AG08396 (cell line): ENCODE results near the gene SLC45A3.
"Not testable (repeated sequence)": the region's sequence is repeated elsewhere in the genome, so short reads cannot be mapped to it uniquely, and the experiment has no call there.

Source experiments
- DNase-seq: peaks from one replicate; pipeline ENCODE4 v3.0.0; 2012; ENCODE audit warnings: low spot score, mixed read lengths

The SLC45A3 gene

GRCh38 chr1:205637854-205638468, 42.3 kb downstream of the SLC45A3 start:
- DNase-seq = no peak

- DNase-seq = no peak
Observed at GRCh38 chr1:205636732-205637131, 43.6 kb downstream of the SLC45A3 start.

GRCh38 chr1:205636138-205636530, 44.2 kb downstream of the SLC45A3 start:
- DNase-seq = not testable (repeated sequence)

- peak; percentile 16 for DNase-seq
Observed at GRCh38 chr1:205633421-205633976, 46.8 kb downstream of the SLC45A3 start.

DNA sequence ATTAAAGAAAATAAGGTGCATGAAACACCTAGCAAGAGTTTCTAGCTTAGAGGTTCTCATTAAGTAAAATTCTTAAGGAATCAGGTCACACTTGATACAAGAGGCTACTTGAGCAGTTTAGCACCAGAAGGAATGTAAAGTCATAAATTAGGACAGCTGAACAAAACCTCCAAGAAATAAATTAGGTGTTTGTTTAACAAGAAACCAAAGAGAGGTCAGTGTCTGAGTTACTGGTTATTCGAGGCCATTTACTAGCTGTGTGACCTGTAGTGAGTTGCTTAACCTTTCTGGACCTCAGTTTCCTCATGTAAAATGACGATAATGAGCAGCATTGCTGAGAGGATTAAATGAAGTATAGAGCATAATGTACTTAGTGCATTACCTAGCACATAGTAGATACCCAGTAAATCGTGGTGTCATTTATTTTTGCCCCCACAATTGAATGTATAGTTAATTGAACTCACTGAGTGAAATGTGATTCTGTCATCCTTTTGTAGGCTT, 47.6 kb downstream of the SLC45A3 start:
- no peak for DNase-seq

GRCh38 chr1:205631768-205632668, 48.3 kb downstream of the SLC45A3 start, which contains the start of gene ELK4:
Gene ELK4 (minus strand): TSS chr1:205632011. CDS start chr1:205623882, 8,129 bp downstream.
- DNase-seq = peak; percentile 97

GRCh38 chr1:205631010-205631767, 49.1 kb downstream of the SLC45A3 start:
- peak; percentile 75 for DNase-seq

DNA sequence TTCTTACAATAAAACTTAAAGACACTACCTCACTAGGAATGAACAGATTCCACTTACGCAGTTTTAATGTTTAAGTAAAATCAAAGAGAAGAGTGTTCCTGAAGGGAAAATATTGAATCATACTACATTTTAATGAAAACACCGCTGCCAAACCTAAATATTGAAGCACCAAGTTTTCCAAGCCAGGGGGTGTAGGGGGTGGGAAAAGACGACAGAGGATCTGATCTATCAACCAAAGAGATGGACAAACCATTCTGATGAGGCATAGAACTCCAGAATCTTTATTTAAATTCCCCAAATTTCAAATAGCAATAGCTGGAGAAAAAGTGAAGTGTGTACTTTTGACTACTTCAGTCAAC, 49.7 kb downstream of the SLC45A3 start:
- peak; percentile 13 for DNase-seq

- peak; percentile 63 for DNase-seq
Observed at GRCh38 chr1:205630241-205630640, 50.1 kb downstream of the SLC45A3 start.

DNA sequence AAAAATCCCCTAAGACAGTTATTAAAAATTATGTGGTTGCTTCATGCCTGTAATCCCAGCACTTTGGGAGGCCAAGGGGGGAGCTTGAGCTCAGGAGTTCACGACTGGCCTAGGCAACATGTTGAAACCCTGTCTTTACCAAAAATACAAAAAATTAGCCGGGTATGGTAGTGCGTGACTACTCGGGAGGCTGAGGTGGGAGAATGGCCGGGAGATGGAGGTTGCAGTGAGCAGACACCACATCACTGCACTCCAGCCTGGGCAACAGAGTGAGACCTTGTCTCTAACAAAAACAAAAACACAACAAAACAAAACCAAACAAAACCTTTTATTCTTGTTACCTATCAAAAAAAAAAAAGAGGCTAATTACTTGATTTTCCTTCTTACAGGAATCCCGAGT, 50.6 kb downstream of the SLC45A3 start:
- no peak for DNase-seq

GRCh38 chr1:205627956-205628355, 52.4 kb downstream of the SLC45A3 start:
- no peak for DNase-seq

DNA sequence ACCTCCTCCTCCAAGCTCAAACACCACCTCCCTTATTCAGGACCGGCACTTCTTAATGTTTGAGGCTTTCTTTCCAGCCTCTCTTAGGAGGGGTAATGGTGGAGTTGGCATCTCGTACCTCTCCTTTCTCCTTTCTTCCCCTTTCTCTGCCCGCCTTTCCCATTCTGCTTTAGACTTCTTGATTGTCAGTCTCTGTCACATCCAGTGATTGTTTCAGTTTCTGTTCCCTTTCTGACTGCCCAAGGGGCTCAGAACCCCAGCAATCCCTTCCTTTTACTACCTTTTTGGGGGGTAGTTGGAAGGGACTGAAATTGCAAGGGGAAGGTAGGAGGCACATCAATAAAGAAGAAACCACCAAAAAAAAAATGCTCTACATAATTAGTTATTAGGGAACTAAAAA, 54.1 kb downstream of the SLC45A3 start:
- no peak for DNase-seq

GRCh38 chr1:205623646-205624045, 56.7 kb downstream of the SLC45A3 start:
- DNase-seq = no peak

DNA sequence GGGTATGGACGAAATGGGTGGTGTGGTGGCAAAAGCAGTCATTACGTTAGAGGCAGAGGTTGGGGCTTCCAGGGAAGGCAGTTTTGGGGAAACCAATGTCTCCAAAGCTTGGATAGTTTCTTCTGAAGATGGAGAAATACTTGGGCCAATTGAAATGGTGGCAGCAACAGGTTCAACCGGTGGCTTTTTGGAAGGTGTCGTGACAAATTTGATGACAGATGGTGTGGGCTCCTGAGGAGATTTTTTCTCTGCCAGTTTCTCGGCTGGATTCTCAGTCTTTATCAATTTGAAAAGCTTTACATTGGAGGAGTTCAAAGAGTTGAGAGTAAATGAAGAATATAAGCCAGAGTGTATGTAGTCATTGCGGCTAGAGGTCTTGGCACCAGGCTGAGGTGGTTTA, 60.0 kb downstream of the SLC45A3 start:
- no peak for DNase-seq

DNA sequence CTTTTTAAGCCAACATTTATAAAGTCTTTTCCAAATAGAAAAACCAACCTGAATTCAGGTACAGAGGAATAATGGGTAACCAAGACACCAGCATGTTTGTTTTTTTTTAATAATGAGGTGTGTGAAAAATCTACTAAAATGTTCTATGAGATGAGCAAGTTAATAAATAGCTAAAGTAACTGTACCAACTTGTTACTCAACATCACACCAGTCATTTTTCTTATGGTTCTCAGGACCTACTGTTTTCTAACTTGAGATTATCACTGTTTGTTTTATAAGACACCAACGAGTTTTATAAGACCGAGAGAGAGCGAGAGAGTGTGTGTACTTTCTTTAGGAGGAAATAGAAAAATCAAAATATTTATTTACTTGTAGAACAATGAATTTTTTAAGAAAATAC, 60.9 kb downstream of the SLC45A3 start:
- DNase-seq = no peak

DNA sequence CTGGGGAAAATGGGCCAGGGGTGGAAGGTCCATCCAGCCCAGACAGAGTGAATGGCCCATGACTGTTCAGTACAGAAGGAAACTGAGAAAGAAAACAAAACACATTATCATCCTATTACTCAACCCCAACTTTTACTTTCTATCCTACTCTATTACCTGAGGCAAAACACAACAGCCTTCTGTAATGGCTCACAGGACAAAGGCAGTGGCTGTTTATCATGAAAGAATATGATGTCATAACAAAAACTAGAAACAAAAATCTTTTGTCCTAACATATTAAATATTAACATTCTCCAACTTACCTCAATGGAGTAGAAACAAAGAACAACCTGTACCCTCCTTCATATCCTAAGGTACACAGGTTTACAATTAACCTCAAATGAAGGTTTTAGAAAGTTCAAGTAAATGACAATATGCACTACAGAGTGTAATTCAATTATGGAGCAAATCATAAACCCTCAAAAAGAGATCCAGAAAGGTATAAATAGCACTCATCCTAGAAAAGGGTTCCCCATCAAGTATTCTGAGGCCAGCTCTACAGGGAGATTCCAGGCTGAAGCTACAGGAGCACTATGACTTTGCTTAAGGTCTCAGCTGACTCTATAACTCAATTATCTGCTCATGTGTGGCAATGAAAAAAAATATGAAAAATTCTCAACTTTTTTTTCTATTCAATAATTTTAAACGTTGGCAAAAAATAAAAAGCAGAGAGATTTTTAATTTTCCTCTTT, 63.6 kb downstream of the SLC45A3 start:
- DNase-seq = no peak

GRCh38 chr1:205615789-205616188, 64.5 kb downstream of the SLC45A3 start:
- no peak for DNase-seq

DNA sequence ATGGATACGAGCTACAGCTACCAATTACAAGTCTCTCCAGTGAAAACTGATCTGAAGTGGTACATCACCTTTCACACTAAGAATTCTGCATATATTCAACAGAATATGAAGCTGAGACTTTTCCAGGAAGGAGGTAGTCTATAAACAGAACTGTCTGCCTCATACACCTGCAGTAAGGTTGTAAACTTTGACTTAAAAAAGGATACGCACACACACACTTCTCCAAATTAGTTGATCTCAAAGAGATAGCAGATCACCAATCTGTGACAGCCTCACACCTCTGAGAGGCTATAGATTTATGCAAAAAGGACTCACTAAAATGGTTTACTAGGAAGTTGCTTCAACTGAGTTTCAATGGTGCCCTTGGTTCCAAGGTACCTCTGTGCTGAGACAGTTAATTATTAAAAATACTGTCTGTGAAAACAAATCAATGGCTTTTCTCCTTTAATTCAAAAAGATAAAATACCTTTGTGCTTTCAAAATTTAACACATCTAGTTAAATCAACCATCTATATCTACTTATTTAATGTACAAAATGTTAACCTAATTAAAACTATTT, 66.4 kb downstream of the SLC45A3 start:
- DNase-seq = no peak

DNA sequence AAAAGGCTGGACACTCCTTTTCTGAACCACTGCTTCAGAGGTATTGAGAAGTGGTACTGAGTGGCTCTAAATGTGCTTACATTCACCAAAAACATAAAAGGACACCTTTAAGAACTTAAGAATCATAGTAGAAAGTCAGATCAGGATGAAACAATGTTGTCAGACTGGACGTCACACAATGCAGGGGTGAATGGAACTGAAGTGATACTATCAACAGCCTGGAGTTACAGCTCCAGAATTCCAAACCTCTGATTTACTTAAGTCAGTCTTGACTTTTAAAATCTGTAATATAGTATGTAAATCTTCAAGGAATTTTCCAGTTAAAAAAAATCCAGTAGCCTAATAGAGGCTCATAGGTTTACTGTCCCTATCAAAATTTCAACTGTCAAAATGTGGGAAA, 67.8 kb downstream of the SLC45A3 start:
- DNase-seq = no peak

GRCh38 chr1:205612104-205612503, 68.2 kb downstream of the SLC45A3 start:
- DNase-seq = no peak

- no peak for DNase-seq
Observed at GRCh38 chr1:205610901-205611466, 69.3 kb downstream of the SLC45A3 start.
